B cell (primary cell): ENCODE data around the gene CCDC91.

Experiments
- CTCF ChIP-seq: fragments of 200-600 bp; IDR thresholded peaks from one replicate; pipeline ENCODE4 v1.8.0; 2022; ENCODE audit warnings: antibody characterized with exemption, mild to moderate bottlenecking
- EZH2 ChIP-seq: IDR thresholded peaks from 2 replicates; pipeline ENCODE4 v1.6.1; 2012; ENCODE audit warnings: borderline replicate concordance, low read depth, mild to moderate bottlenecking, moderate library complexity, low read length; ENCODE audit not compliant: insufficient read depth, poor library complexity, severe bottlenecking

- TF ChIP-seq CTCF (no peak), EZH2 (no peak)
These were observed 62.9 kb downstream of the CCDC91 start for GRCh38 chr12:28253161-28253641.
